GM06990 (cell line): ENCODE data around the gene C2CD4B.

Experiments used
- DNase-seq: peaks from one replicate; pipeline ENCODE4 v3.0.0-alpha.2; 2011; ENCODE audit not compliant: insufficient read length; ENCODE audit errors: extremely low read depth
- H3K27me3 ChIP-seq: replicated peaks from 2 replicates; pipeline ENCODE4 v1.6.0; 2011; ENCODE audit warnings: low read length; ENCODE audit not compliant: control insufficient read depth, insufficient read depth
- H3K36me3 ChIP-seq: 2 replicates; pipeline ENCODE4 v1.5.1; 2011; ENCODE audit warnings: low read length; ENCODE audit not compliant: control insufficient read depth, insufficient read depth
- H3K4me3 ChIP-seq: replicated peaks from 2 replicates; pipeline ENCODE4 v1.5.1; 2011; ENCODE audit warnings: low read depth, mild to moderate bottlenecking, control low read depth, low read length
- CTCF ChIP-seq: IDR thresholded peaks from 2 replicates; pipeline ENCODE4 v1.5.1; 2011; ENCODE audit warnings: low read length, control low read depth, mild to moderate bottlenecking, inconsistent platforms; ENCODE audit not compliant: insufficient read depth, poor library complexity, severe bottlenecking

C2CD4B gene

GRCh38 chr15:62118520-62119226, 46.4 kb downstream of the C2CD4B start:
- no peaks in the 10 kb centered on the region for H3K36me3 ChIP-seq
- no peaks in the 10 kb centered on the region for H3K27me3 ChIP-seq
- TF ChIP-seq CTCF = no peak
- no peak for DNase-seq
- no peak overlapping the region for H3K4me3 ChIP-seq

GRCh38 chr15:62115847-62116246, 49.2 kb downstream of the C2CD4B start:
- no peak for TF ChIP-seq CTCF
- H3K27me3 ChIP-seq = no peaks in the 10 kb centered on the region
- no peak overlapping the region for H3K4me3 ChIP-seq
- no peaks in the 10 kb centered on the region for H3K36me3 ChIP-seq
- no peak for DNase-seq
